Activated CD8-positive, alpha-beta T cell treated with anti-CD3 and anti-CD28 coated beads for 36 hours (primary cell): Measurements from ENCODE around the gene HIVEP2. TPM values are rescaled to one million over a fixed set of nuclear protein-coding genes. Genes with fewer than 3 reads are reported as not detected.
A peak's percentile ranks its signal among the peaks of the same experiment; 100 is the strongest.

ENCODE experiments used
- ATAC-seq: fragments of 200-7000 bp; cut with Tn5 transposase; one replicate; pipeline ENCODE4 v1.10.0; 2021; ENCODE audit warnings: mild to moderate bottlenecking, moderate library complexity
- CTCF ChIA-PET: fragments of 350-600 bp; sonication (Branson Sonifier 250); formaldehyde crosslinking; loops from one replicate; lab custom pipeline; 2021; ENCODE audit warnings: antibody characterized with exemption; lab: Charles Lee
- POLR2A ChIA-PET: fragments of 350-600 bp; sonication (Branson Sonifier 250); formaldehyde crosslinking; loops from one replicate; lab custom pipeline; 2021; ENCODE audit warnings: antibody characterized with exemption; lab: Charles Lee
- DNase-seq: peaks from one replicate; pipeline ENCODE4 v3.0.0-alpha.2; 2020
- H3K27ac Mint-ChIP-seq: one replicate; pipeline ENCODE4 v1.8.0; 2021; ENCODE audit warnings: mild to moderate bottlenecking, mixed read lengths
- H3K27me3 Mint-ChIP-seq: one replicate; pipeline ENCODE4 v1.8.0; 2021; ENCODE audit warnings: mixed read lengths
- H3K36me3 Mint-ChIP-seq: one replicate; pipeline ENCODE4 v1.8.0; 2021; ENCODE audit warnings: low read depth, mixed read lengths
- H3K4me1 Mint-ChIP-seq: one replicate; pipeline ENCODE4 v1.8.0; 2021; ENCODE audit warnings: low read depth, mixed read lengths
- H3K4me3 Mint-ChIP-seq: one replicate; pipeline ENCODE4 v1.8.0; 2021; ENCODE audit warnings: mild to moderate bottlenecking, moderate library complexity, mixed read lengths
- H3K9me3 Mint-ChIP-seq: one replicate; pipeline ENCODE4 v1.8.0; 2021; ENCODE audit warnings: mixed read lengths
- intact Hi-C: fragments of 100-400 bp; cut with micrococcal nuclease; formaldehyde crosslinking; loops from one replicate; pipeline ENCODE4 v1.10.0; 2022
- total RNA-seq, 2 experiments: library from RNA; stranded (reverse); gene quantifications; one replicate each; pipeline ENCODE4 v1.2.3, GENCODE V29; 2021
- TF ChIP-seq, protein P1 (sequence below): fragments of 200-600 bp; IDR thresholded peaks from one replicate; pipeline ENCODE4 v1.8.0; 2022; ENCODE audit warnings: antibody characterized with exemption, mild to moderate bottlenecking

Gene HIVEP2
- total RNA-seq, 2 experiments from 2014 or later: 31.8 to 38.1 TPM

DNA sequence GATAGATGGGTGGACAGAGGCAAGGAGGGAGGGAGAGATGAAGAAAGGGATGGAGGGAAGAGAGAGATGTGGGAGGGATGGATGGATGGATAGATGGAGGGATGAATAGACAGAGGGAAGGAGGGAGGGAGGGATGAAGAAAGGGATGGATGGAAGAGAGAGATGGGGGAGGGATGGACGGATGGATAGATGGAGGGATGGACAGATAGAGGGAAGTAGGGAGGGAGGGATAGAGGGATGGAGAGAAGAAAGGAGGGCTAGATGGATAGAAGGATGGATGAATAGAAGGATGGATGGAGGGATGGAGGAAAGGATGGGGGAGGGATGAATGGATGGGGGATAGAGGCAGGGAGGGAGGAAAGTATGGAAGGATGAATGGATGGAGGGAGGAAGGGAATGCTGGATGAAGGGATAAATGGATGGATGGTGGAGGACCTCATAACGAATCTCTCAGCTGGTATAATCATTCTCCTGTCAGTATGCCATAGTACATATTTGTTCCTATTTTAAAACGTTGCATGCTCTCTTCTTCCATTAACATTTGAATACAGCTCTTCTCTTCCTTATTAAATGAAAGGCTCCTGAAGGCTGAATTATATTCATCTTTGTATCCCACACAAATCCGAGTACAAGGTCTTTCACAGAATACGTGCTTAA lies 136.4 kb downstream of the HIVEP2 start:
- no peak overlapping the region for H3K4me3 Mint-ChIP-seq
- ATAC-seq: no peak
- peaks cover 88% of the 10 kb centered on the region for H3K4me1 Mint-ChIP-seq
- POLR2A ChIA-PET: interaction anchor here (0.8 kb wide), 1 partner anchor 48 kb away, joined by 3 read pairs; no protein-coding TSS in a partner anchor
- peaks cover 65% of the 10 kb centered on the region for H3K36me3 Mint-ChIP-seq
- TF ChIP-seq, protein P1, sequence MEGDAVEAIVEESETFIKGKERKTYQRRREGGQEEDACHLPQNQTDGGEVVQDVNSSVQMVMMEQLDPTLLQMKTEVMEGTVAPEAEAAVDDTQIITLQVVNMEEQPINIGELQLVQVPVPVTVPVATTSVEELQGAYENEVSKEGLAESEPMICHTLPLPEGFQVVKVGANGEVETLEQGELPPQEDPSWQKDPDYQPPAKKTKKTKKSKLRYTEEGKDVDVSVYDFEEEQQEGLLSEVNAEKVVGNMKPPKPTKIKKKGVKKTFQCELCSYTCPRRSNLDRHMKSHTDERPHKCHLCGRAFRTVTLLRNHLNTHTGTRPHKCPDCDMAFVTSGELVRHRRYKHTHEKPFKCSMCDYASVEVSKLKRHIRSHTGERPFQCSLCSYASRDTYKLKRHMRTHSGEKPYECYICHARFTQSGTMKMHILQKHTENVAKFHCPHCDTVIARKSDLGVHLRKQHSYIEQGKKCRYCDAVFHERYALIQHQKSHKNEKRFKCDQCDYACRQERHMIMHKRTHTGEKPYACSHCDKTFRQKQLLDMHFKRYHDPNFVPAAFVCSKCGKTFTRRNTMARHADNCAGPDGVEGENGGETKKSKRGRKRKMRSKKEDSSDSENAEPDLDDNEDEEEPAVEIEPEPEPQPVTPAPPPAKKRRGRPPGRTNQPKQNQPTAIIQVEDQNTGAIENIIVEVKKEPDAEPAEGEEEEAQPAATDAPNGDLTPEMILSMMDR: no peak
- CTCF ChIA-PET: interaction anchor here (3.5 kb wide), 1 partner anchor 11 kb away, joined by 10 read pairs; no protein-coding TSS in a partner anchor
- intact Hi-C loops: no loop called here
- no peak for DNase-seq
- no peaks in the 10 kb centered on the region for H3K27me3 Mint-ChIP-seq
- peak overlapping the region; percentile 16 for H3K27ac Mint-ChIP-seq
- H3K9me3 Mint-ChIP-seq: peaks cover 4% of the 10 kb centered on the region

DNA sequence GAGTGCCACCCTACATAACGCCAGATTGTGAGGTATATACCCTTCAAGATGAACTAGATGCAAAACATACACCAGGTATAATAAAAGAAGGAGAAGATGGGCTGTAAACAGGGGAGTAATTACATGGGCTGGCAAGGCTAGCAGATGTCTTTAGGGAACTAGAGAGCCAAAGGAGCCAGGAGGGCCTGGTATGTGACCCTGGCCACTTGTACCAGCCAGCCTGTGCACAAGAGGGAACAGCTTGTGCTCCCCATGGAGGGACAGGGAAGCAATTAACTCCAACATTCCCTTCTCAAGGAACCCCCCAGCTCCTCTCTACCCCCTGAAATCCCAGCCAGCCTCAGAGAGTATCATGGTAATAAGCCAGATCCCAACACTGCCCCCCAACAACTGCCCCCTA lies 139.9 kb downstream of the HIVEP2 start:
- Mint-ChIP-seq H3K4me1 (peaks cover 88% of the 10 kb centered on the region), H3K9me3 (peaks cover 5% of the 10 kb centered on the region), H3K4me3 (no peak overlapping the region), H3K27me3 (no peaks in the 10 kb centered on the region), H3K27ac (peak overlapping the region; percentile 85), H3K36me3 (peaks cover 59% of the 10 kb centered on the region)
- DNase-seq: no peak
- ChIA-PET CTCF (interaction anchor here (0.8 to 1.1 kb wide), 2 partner anchors 16 to 80 kb away, joined by 3 read pairs; no protein-coding TSS in a partner anchor), POLR2A (no interaction called here)
- intact Hi-C loops: no loop called here
- TF ChIP-seq, protein P1: no peak
- ATAC-seq: no peak

DNA sequence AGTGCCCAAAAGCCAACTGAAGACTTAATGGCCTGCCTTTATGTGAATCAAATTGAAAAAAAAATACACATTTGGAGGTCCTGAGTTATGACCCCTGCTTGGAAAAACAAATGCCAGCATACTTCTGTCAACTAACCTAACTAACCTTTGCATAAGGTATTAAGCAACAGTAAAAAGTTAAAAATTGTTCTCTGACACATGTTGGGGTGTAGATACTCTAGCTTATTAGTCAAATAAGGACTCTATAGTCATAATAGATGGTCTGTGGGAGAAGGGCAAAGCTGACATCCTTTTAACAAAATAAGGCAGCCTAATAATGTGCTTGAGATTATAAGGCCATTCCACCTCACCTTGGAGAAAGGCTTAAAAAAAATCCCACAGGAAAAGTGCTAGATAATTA lies 140.5 kb downstream of the HIVEP2 start:
- POLR2A ChIA-PET: interaction anchor here (1.1 to 1.4 kb wide), 2 partner anchors 12 to 142 kb away, joined by 5 read pairs; no protein-coding TSS in a partner anchor
- H3K9me3 Mint-ChIP-seq: peaks cover 5% of the 10 kb centered on the region
- no peak for DNase-seq
- TF ChIP-seq, protein P1: no peak
- ATAC-seq: no peak
- CTCF ChIA-PET: interaction anchor here (0.8 to 1.5 kb wide), 3 partner anchors 11 to 81 kb away, joined by 3 read pairs; no protein-coding TSS in a partner anchor
- H3K36me3 Mint-ChIP-seq: peaks cover 54% of the 10 kb centered on the region
- H3K4me1 Mint-ChIP-seq: peaks cover 91% of the 10 kb centered on the region
- intact Hi-C loops: no loop called here
- peak overlapping the region; percentile 85 for H3K27ac Mint-ChIP-seq
- no peak overlapping the region for H3K4me3 Mint-ChIP-seq
- no peaks in the 10 kb centered on the region for H3K27me3 Mint-ChIP-seq

DNA sequence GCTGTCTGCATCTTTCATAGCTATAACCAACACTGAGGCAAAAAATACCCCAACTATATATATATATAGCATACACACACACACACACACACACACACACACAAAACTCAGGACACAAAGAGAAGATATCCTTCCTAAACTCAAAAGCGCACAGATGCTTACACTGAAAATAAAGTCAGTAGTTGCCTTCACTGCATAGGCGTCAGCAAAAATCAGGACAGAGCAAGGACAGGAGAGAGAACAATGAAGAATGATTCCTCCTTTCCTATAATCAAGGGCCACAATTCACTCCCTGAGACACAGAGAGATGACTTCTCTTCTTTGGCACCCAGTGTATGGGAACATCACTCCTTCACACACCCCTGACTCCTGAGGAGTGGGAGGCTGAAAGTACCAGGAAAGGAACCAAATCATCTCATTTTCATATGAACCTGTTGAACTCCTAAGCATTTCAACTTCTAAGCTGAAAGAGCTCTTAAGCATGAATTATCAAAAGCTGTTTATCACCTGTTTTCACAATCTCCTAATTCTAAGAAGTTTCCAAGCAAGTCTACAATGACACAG lies 141.4 kb downstream of the HIVEP2 start:
- Mint-ChIP-seq H3K27ac (peak overlapping the region; percentile 85), H3K4me1 (peaks cover 92% of the 10 kb centered on the region), H3K9me3 (peaks cover 5% of the 10 kb centered on the region), H3K4me3 (peak overlapping the region; percentile 21), H3K27me3 (no peaks in the 10 kb centered on the region), H3K36me3 (peaks cover 45% of the 10 kb centered on the region)
- CTCF ChIA-PET: interaction anchor here (1.2 to 1.5 kb wide), 4 partner anchors 12 to 34 kb away, joined by 3 to 6 read pairs (median 3); no protein-coding TSS in a partner anchor
- POLR2A ChIA-PET: interaction anchor here (1.1 to 1.4 kb wide), 3 partner anchors 12 to 143 kb away, joined by 4 to 5 read pairs (median 5); no protein-coding TSS in a partner anchor
- intact Hi-C loops: no loop called here
- DNase-seq: no peak
- TF ChIP-seq, protein P1: no peak
- ATAC-seq: no peak
